ENCODE results near the gene BMPR1B.

DNA sequence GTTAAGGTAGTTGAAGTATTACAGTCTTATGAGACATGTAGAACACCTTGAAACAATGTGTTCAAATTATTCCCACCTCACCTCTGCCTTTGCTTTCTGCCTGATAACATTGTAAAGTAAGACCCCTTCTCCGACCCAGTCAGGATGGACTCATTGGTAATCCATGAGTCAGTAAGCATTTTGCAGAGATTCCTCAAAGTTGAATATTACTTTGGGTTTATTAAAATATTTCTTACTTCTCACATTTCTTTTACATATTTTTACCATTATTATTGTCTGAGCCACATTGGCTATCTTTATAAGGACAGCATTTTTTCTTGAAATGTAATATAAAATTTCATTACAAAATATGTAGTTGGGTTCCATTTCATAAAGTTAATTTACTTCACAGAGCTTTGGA is 201.6 kb downstream of the BMPR1B start:
- TF ChIP-seq, protein P1, sequence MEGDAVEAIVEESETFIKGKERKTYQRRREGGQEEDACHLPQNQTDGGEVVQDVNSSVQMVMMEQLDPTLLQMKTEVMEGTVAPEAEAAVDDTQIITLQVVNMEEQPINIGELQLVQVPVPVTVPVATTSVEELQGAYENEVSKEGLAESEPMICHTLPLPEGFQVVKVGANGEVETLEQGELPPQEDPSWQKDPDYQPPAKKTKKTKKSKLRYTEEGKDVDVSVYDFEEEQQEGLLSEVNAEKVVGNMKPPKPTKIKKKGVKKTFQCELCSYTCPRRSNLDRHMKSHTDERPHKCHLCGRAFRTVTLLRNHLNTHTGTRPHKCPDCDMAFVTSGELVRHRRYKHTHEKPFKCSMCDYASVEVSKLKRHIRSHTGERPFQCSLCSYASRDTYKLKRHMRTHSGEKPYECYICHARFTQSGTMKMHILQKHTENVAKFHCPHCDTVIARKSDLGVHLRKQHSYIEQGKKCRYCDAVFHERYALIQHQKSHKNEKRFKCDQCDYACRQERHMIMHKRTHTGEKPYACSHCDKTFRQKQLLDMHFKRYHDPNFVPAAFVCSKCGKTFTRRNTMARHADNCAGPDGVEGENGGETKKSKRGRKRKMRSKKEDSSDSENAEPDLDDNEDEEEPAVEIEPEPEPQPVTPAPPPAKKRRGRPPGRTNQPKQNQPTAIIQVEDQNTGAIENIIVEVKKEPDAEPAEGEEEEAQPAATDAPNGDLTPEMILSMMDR (IDR thresholded peaks at IDR 0.05; ENCODE audit: low read length), result no peak
- no peak for TF ChIP-seq EZH2phosphoT487 (IDR thresholded peaks at IDR 0.05; ENCODE audit: low read length)

All from MM.1S (cell line).